ENCODE results near the gene SRL. TPM values are rescaled to one million over a fixed set of nuclear protein-coding genes. Genes with fewer than 3 reads are reported as not detected.
A peak's percentile ranks its signal among the peaks of the same experiment; 100 is the strongest.

The SRL gene
- total and polyA plus RNA-seq, 2 of the 13 experiments (the other 11 are each of a cell fraction or from before 2014, with no cell fraction given): 0.05 TPM; not detected in 1

DNA sequence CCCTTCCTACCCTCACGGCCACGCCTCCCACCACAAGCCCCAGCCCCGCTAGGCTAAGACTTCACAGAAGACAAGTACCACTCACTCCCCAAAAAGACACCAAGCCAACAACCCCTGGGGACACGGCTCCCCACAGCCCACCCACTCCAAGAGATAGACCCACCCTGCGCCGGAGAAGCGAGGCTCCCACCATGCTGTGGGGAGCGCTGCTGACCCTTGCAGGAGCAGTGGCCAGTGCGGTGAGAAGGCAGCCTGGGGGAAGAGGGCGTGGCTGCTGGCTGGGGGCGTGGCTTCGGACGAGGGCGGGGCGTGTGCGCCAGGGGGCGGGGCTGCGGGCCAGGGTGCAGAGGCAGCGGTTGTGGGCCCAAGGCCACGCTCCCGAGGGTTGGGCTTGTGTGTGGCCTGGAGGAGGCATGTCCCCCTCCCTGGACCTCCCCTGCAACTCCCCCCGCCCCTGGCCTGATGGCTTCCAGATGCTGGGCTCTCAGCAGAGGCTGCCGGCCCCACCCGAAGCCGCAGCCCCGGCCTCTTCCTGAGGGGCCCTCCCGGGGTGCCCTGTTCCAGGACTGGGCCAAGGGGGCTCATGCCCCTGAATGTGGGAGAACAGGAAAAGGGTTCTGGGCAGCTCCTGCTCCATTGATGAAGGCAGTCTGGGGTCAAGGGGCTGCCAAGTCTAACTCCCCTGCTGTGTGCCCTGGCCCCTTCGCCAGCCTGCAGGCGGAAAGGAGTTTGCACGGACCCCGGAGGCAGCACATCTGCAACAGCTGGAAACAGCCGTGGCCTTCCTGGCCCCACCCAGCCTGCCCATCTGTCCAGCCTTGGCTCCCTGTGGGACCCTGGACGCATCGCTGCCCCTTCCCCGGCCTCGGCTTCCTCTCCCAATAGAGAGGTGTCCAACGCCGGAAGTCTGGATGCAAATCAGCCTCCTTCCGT lies 21.9 kb upstream of the SRL start (continued):
- TF ChIP-seq, protein P1, sequence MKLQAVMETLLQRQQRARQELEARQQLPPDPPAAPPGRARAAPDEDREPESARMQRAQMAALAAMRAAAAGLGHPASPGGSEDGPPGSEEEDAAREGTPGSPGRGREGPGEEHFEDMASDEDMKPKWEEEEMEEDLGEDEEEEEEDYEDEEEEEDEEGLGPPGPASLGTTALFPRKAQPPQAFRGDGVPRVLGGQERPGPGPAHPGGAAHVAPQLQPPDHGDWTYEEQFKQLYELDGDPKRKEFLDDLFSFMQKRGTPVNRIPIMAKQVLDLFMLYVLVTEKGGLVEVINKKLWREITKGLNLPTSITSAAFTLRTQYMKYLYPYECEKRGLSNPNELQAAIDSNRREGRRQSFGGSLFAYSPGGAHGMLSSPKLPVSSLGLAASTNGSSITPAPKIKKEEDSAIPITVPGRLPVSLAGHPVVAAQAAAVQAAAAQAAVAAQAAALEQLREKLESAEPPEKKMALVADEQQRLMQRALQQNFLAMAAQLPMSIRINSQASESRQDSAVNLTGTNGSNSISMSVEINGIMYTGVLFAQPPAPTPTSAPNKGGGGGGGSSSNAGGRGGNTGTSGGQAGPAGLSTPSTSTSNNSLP (IDR thresholded peaks at IDR 0.05; ENCODE audit: low read depth, low read length): no peak
- TF ChIP-seq NFKBIZ (CRISPR knock-in tag; IDR thresholded peaks at IDR 0.05): no peak
- TF ChIP-seq HOXD1 (CRISPR knock-in tag; IDR thresholded peaks at IDR 0.05): no peak
- TF ChIP-seq ZNF382 (CRISPR knock-in tag; IDR thresholded peaks at IDR 0.05; ENCODE audit: borderline replicate concordance): no peak
- TF ChIP-seq ZNF563 (CRISPR knock-in tag; IDR thresholded peaks at IDR 0.05): no peak
- no peak for TF ChIP-seq ZFP82 (CRISPR knock-in tag; IDR thresholded peaks at IDR 0.05; ENCODE audit: borderline replicate concordance)
- no peak for TF ChIP-seq SCMH1 (CRISPR knock-in tag; IDR thresholded peaks at IDR 0.05; ENCODE audit: borderline replicate concordance)
- TF ChIP-seq, protein P2, sequence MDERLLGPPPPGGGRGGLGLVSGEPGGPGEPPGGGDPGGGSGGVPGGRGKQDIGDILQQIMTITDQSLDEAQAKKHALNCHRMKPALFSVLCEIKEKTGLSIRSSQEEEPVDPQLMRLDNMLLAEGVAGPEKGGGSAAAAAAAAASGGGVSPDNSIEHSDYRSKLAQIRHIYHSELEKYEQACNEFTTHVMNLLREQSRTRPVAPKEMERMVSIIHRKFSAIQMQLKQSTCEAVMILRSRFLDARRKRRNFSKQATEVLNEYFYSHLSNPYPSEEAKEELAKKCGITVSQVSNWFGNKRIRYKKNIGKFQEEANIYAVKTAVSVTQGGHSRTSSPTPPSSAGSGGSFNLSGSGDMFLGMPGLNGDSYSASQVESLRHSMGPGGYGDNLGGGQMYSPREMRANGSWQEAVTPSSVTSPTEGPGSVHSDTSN (CRISPR knock-in tag; IDR thresholded peaks at IDR 0.05): no peak
- TF ChIP-seq FIP1L1 (IDR thresholded peaks at IDR 0.05; ENCODE audit: borderline replicate concordance, insufficient read depth, low read depth, low read length): no peak
- TF ChIP-seq, protein P3, sequence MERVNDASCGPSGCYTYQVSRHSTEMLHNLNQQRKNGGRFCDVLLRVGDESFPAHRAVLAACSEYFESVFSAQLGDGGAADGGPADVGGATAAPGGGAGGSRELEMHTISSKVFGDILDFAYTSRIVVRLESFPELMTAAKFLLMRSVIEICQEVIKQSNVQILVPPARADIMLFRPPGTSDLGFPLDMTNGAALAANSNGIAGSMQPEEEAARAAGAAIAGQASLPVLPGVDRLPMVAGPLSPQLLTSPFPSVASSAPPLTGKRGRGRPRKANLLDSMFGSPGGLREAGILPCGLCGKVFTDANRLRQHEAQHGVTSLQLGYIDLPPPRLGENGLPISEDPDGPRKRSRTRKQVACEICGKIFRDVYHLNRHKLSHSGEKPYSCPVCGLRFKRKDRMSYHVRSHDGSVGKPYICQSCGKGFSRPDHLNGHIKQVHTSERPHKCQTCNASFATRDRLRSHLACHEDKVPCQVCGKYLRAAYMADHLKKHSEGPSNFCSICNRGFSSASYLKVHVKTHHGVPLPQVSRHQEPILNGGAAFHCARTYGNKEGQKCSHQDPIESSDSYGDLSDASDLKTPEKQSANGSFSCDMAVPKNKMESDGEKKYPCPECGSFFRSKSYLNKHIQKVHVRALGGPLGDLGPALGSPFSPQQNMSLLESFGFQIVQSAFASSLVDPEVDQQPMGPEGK (CRISPR knock-in tag; IDR thresholded peaks at IDR 0.05): no peak
- no peak for TF ChIP-seq HOXA7 (CRISPR knock-in tag; IDR thresholded peaks at IDR 0.05)
- peak; percentile 54; the same call in 1 of the 2 replicates for TF ChIP-seq ZSCAN25 (CRISPR knock-in tag; IDR thresholded peaks at IDR 0.05)
- TF ChIP-seq, protein P4, sequence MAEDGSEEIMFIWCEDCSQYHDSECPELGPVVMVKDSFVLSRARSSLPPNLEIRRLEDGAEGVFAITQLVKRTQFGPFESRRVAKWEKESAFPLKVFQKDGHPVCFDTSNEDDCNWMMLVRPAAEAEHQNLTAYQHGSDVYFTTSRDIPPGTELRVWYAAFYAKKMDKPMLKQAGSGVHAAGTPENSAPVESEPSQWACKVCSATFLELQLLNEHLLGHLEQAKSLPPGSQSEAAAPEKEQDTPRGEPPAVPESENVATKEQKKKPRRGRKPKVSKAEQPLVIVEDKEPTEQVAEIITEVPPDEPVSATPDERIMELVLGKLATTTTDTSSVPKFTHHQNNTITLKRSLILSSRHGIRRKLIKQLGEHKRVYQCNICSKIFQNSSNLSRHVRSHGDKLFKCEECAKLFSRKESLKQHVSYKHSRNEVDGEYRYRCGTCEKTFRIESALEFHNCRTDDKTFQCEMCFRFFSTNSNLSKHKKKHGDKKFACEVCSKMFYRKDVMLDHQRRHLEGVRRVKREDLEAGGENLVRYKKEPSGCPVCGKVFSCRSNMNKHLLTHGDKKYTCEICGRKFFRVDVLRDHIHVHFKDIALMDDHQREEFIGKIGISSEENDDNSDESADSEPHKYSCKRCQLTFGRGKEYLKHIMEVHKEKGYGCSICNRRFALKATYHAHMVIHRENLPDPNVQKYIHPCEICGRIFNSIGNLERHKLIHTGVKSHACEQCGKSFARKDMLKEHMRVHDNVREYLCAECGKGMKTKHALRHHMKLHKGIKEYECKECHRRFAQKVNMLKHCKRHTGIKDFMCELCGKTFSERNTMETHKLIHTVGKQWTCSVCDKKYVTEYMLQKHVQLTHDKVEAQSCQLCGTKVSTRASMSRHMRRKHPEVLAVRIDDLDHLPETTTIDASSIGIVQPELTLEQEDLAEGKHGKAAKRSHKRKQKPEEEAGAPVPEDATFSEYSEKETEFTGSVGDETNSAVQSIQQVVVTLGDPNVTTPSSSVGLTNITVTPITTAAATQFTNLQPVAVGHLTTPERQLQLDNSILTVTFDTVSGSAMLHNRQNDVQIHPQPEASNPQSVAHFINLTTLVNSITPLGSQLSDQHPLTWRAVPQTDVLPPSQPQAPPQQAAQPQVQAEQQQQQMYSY (CRISPR knock-in tag; IDR thresholded peaks at IDR 0.05): no peak
- TF ChIP-seq ETV6 (CRISPR knock-in tag; conservative IDR thresholded peaks at IDR 0.05): no peak
- peak; percentile 34; the same call in 1 of the 2 replicates for TF ChIP-seq RBFOX2 (IDR thresholded peaks at IDR 0.05; ENCODE audit: low read depth, low read length)
- TF ChIP-seq SP5 (CRISPR knock-in tag; IDR thresholded peaks at IDR 0.05; ENCODE audit: borderline replicate concordance, low read depth): peak; percentile 34; the same call in 1 of the 2 replicates
- TF ChIP-seq MXI1 (IDR thresholded peaks at IDR 0.05; ENCODE audit: borderline replicate concordance, low read depth, low read length): no peak
- no peak for TF ChIP-seq KDM3A (CRISPR knock-in tag; IDR thresholded peaks at IDR 0.05; ENCODE audit: low read depth)

All from HepG2 (cell line).